GM18507 (cell line): Measurements from ENCODE around the gene PRMT1.
"Not testable (repeated sequence)": the region's sequence is repeated elsewhere in the genome, so short reads cannot be mapped to it uniquely, and the experiment has no call there.

Experiments
- DNase-seq: peaks from one replicate; pipeline ENCODE4 v3.0.0; 2011; ENCODE audit warnings: low read depth; ENCODE audit not compliant: insufficient read length; ENCODE audit errors: extremely low spot score
- FAIRE-seq: peaks from 2 replicates; lab custom pipeline; 2011; peaks lifted over from hg19 to GRCh38; lab: Jason Lieb, UNC

PRMT1 gene

DNA sequence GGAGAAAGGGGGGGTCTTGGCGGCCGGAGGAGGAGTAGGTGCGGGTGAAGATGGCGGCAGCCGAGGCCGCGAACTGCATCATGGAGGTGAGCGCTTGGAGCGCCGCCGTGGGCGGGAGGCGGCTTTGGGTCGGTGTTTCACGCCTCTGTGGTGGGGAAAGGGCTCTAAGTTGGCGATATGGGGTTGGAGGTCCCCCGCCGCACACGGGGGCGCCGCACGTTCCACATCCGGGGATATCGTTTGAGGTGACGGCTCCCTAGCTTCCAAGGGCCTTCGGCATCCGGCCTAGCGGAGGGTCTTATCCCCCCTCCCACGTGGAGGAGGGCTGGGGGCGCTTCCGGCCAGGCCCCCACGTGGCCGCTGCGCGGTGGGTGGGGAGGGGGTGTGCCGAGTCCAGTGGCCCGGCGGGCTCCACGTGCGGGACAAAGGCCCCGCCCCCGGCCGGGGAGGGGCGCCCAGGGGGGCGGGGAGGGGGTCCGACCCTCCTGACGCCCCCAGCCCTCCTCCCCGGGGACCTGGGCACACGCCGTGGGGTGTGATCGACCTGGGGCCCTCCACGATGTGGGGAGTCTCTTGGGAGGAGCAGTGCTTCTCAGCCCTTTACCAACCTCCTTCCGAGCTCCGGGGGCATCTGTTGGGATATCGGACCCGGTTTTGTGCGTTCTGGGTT lies at the start of gene PRMT1:
Gene PRMT1 (plus strand): TSS at position 41 of the 670 bp plus-strand sequence. CDS start 10 bp downstream, at position 51.
- FAIRE-seq (peak; percentile 35), DNase-seq (no peak)

DNA sequence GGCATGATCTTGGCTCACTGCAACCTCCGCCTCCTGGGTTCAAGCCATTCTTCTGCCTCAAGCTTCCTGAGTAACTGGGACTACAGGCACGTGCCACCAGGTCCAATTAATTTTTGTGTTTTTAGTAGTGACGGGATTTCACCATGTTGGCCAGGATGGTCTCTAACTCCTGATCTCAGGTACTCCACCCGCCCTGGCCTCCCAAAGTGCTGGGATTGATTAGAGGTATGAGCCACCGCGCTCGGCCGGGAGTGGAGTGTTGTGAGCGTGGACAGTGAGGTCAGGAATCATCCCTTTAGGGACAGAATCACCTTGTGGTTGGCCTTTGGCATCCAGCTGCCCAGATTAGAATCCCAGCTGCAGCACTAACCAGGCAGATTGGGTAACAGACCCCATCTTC lies 47.4 kb upstream of the PRMT1 start:
- DNase-seq (no peak), FAIRE-seq (no peak)

DNA sequence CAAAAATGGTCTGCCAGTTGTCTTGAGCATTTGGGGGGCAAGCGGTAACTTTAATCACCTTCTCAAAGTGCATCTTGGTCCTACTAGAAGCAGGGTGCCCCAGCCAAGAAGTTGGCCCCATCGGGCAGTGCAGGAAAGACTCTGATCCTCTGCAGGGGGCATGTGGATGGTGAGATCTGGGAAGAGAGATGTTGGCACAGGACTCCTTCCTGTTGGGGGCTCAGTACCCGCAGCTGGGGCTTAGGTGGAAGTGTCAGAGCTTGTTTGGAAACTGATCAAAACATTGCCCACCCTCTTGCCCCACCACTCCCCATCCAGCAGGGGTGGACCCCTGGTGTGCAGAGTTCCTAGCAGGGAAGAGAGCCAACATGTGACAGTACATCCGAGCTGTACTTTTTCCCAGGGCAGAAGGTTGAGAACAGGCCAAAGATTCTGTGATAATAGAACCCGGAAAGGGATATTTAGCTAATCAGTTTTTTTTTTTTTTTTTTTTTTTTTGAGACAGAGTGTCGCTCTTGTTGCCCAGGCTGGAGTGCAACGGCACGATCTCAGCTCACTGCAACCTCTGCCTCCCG lies 46.0 kb upstream of the PRMT1 start:
- FAIRE-seq (no peak), DNase-seq (no peak)

DNA sequence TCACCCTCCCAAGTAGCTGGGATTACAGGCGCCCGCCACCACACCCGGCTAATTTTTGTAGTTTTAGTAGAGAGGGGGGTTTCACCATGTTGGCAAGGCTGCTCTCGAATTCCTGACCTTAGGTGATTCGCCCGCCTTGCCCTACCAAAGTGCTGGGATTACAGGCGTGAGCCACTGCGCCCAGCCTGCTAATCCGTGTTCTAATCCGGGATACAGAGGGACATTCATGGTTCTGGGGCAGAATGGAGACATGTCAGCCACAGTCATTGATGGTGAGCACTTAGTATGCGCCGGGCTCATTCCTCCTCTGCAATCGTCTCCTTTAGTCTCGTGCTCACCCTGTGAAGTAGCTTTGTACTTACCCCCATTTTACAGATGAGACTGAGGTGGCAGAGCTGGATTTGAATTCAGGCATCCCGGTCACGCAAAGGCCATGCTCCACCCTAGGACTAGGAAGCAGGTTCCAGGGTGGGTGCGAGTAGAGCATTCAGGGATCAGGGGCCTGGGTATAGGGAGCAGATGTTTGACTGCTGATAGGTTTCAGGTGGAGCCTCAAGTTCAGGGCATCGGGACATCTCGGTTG lies 45.4 kb upstream of the PRMT1 start:
- DNase-seq (no peak), FAIRE-seq (no peak)

DNA sequence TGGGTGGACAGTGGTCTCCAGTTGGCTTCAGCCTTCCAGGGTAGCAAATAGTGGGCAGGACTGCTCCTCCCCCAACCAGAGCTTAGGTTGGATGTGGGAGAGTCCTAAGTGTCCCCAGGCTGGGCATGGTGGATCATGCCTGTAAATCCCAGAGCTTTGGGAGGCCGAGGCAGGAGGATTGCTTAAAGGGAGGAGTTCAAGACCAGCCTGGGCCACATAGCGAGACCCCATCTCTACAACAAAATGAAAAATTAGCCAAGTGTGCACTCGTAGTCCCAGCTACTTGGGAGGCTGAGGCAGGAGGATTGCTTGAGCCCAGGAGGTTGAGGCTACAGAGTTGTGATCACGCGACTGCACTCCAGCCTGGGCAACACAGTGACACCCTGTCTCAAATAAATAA lies 44.5 kb upstream of the PRMT1 start:
- DNase-seq, result no peak
- FAIRE-seq, result no peak

DNA sequence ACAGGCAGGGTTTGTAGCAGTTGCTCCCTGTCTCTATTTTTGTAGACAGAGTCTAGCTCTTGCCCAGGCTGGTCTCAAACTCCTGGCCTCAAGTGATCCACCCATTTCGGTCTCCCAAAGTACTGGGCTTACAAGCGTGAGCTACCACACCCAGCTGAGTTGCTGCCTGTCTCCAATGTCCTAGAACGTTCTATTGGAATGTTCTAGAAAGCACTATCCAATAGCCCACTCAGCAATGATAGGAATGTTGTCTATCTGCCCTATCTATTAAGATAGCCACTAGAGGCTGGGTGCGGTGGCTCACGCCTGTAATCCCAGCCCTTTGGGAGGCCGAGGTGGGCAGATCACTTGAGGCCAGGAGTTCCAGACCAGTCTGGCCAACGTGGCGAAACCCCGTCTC lies 43.8 kb upstream of the PRMT1 start:
- FAIRE-seq, result not testable (repeated sequence)

DNA sequence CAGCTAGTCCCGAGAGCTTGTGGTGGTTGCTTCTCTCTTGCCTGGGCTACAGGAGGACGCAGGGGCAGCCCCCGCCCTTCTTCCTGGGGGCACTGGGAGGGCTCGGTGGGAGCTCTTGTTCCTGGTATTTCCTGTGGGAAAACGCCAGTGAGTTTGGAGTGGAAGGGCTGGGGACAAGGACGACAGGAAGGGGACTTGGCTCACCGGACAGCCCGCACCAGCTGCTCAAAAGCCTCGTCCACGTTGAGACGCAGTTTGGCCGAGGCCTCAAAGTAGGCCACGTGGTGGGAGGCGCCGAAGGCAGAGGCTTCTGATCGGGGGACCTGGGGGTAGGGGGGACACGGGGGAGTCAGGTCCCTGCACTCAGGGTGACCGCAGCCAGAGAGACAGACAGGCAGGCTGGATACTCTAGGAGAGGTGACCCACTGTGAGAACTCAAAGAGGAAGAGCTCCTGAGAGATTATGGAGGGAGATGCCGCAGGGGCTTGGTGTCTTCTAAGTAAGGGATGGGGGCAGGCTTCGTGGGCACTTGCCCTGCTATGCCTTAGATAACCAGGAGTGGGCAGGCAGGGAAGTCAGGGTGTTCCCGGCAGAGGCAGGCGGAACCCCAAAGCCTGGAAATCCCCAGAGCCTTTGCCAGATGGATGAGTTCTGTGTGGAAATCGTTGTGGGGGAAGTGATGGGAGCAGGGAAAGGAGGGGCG lies 41.4 kb upstream of the PRMT1 start:
- FAIRE-seq (no peak), DNase-seq (no peak)

More for the DNA sequence above, 43.8 kb upstream of the PRMT1 start:
- not testable (repeated sequence) for DNase-seq

DNA sequence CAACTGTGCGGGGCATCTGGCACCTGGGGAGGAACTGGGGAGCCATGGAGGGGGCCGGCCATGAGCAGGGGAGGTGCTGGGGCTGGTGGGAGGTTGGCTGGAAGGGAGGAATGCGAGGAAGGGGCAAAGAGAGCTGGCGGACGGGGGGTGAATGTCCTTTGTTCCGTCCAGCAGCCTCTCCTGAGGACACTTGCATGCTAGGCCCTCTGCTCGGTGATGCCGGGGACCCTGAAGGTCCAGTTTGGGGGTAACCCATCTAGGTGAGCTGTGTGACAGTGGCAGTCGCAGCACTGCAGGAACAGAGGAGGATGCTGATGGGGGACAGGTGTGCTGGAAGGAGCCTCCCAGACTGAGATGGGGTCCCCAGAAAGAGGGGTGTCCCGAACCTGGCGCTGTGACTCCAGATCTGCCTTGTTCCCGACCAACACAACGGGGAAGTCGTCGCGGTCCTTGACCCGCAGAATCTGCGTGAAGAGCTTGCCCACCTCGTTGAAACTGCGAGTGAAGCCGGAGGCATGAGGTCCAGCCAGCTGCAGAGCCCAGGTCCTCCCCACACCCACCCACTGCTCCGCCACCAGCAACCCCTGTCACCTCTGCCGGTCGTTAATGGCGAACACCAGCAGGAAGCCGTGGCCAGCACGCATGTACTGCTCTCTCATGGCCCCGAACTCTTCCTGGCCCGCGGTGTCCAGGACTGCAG lies 40.7 kb upstream of the PRMT1 start:
- DNase-seq (no peak), FAIRE-seq (no peak)

DNA sequence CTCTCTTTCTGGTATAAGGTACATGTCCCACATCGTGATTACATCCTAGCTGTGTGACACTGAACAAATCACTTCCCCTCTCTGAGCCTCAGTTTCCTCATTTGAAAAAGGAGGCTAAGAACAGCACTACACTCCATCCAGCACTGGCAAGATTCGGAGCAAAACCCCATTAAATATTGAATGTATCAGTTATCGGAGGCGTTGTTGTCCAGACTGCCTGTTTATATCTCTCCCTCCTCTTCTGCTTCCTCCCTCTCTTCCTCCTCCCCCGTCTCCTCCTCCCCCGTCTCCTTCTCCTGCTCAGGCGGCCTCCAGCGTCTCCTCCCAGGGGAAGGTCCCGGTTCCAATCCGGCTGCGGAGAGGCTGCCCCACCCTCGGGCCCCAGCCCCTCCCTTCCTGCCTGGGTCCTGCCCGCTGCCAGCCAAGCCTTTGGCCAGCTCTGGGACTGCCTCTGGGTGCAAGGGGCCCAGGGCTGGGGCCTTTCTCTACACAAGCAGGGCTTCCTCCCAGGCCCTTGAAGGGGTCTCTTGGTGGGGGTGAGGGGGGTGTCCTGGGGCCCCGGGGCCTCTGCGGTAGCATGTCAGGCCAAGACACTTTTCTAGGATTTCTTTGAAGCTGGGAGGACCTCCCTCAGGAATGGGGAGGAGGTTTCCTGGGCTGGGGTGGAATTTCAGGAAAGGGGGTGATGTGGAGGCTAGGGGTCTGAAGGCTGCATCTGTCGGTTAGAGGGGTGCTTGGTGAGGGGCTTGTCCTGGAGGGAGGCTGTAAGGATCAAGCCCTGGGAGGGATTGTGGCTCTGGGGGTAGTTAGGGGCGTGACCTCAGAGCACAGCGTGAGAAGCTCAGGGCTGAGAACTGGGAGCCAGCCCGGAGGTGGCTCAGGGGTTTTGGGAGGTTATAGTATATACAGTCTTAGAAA lies 39.0 kb upstream of the PRMT1 start:
- FAIRE-seq (no peak), DNase-seq (no peak)

DNA sequence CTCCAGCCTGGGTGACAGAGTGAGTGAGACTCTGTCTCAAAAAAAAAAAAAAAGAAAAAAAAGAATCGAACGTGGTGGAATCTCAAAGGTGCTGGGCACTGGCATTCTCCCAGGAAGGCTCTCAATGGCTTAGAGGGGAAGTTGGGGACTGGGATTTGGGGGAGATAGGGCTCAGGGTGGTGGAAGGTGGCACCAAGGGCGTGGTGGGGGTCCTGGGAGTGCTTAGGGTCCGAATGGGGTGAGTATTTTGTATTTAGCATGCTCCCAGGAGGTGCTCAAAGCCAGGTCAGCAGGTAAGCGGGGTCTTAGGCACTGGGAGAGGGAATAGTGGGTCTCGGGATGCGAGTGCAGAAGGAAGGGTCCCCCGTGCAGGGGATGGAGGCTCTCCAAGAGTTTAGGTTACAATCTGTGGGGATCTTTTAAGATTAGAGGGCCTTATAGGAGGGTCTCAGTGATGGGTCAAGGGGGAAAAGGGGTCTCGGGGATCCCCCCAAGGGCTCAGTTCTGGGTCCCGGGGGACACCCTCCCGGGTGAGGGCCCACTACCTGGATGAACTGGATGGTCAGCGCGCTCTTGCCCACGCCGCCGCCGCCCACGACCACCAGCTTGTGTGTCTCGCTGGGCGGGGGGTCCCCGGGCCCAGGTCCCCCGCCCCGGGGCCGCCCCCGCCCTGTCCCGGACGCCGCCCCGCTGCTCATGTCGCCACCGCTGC lies 37.5 kb upstream of the PRMT1 start:
- FAIRE-seq, result no peak
- no peak for DNase-seq

DNA sequence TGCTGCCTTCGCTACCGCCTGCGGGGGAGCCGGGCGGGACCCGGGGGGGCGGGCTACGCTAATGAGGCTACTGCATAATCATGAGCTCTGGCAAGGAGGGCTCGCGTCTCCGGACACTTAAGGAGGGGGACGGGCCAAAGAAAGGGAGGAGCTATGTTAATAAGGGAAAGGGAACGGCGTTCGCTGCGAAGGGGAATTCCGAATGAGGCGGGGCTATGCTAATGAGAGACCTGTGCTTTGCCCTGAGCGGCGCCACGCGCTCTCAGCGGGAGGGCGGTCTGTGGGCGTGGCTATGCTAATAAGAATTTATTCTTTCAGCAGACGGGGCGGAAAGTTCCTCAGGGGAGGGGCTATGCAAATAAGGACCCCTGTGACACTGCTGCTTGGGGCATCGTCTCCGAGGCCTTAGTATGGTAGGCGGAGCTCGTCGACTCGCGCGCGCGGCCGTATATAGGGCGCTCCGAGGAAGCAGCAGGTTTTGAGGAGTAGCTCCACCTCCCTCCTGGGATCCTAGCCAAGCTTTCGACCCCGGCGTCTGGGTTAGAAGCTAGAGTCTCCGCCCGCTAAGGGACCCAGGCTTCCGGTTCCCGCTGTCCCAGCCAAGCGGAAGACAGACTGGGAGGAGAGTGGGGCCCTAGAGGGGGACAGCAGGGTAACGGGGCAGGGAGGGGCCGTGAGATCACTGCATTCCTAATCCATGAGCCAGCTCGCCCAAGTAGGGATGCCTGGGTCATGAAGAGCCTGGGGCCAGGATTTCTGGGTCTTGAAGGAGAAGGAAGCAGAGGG lies 36.8 kb upstream of the PRMT1 start, which contains the start of gene RRAS:
Gene RRAS (minus strand): TSS at position 31 of the 786 bp plus-strand sequence. CDS start 45 bp downstream, outside the sequence.
- DNase-seq, result peak; percentile 94
- peak; percentile 99 for FAIRE-seq

DNA sequence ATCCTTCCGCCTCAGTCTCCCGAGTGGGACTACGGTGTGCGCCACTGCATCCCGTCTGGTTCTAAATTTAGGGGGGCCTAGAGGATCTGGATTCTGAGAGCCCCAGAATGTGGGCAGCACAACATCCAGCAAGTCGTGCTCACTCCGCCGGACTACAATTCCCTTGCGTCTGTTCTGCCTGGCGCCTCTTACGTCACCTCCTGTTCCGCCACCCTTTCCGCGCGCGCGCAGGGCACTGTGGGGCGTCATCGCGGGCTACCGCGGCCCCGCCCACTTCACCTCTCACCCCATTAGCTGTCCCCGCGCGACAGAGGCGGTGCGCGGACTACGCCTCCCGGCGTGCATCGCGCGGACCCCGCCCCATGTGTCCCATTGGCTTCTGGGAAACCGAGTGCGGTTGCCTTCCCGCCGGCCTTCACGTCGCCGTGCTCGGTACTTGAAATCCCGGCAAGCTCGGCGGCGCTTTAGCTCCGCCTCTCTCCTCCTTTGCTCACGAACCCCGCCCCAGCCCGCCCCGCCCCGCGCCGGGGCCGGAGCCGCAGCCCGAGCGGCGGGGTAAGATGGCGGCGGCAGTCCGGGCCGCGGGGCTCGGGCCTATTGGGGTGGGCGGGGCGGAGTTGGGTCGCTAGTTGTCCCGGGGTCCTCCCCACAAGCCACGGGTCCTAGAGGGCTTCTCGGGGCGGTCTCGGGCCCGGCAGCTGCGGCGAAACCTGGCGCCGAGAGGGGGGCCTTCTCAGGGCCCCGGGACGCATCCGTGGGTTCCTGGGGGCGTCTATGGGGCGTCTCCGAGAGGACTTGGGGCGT lies 35.2 kb upstream of the PRMT1 start, which contains the start of gene SCAF1:
Gene SCAF1 (plus strand): TSS at position 522 of the 804 bp plus-strand sequence. CDS start 2,818 bp downstream, outside the sequence.
- DNase-seq (peak; percentile 92), FAIRE-seq (peak; percentile 99)

DNA sequence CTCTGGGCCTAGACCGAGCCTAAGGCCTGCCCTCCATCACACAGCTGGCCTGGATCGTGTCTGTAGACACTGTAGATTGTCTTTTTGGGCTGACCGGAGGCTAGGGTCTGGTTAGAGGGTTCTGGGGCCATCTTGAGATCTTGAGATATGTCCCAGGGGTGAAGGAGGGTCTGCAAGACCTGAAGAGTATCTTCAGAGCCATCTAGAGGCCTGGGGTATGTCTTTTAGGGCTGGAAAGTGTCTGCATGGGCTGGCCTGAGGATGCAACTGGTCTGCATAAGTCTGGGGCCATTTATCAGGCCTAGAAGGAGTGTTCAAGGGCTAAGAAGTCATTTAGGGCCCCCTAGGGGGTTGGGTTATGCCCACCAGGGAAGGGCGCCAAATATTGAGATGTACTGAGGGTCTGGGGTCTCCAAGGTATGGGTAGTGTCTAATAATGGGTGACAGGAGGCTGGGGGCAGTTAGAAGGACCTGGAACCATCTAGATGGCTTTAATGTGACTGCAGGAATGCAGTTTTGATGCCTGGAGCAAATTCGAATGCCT lies 34.5 kb upstream of the PRMT1 start:
- DNase-seq, result no peak
- FAIRE-seq, result no peak

DNA sequence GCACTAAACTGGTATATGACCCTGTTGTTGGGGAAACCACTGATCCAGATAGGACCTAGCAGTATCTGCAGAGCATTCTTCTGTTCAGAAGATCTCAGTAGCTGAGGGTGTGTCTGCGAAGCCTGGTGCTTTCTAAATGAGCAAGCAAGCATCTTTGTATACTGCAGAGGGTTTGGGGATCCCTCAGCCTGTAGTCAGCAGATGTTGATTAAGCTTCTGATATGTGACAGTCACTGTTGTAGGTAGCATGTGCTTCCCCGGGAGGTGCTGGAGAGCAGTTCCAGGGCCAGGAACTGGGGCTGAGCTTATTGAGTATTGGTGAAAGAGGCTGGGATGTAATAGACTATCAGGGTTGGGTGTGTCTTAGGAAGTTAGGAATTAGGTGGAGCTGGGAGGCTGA lies 33.6 kb upstream of the PRMT1 start:
- peak; percentile 38 for FAIRE-seq
- no peak for DNase-seq

DNA sequence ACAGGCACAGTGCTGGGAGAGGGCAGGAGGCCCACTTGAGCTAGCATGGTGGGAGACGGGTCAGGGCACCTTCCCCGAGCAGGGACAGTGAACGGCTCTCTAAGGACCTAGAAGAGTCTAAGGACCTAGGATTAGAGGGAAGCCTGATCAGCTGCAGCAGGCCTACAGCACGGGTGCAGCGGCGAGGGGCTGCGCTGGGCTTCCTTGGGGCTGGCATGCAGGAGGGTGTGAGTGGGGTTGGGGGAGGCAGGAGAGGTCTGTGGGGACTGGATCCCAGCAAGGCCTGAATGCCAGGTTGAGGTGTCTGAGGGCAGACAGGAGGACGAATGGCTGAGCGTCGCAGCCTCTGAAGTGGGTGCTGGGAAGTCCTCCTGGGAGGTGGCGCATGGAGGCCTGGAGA lies 31.5 kb upstream of the PRMT1 start:
- DNase-seq, result no peak
- no peak for FAIRE-seq

DNA sequence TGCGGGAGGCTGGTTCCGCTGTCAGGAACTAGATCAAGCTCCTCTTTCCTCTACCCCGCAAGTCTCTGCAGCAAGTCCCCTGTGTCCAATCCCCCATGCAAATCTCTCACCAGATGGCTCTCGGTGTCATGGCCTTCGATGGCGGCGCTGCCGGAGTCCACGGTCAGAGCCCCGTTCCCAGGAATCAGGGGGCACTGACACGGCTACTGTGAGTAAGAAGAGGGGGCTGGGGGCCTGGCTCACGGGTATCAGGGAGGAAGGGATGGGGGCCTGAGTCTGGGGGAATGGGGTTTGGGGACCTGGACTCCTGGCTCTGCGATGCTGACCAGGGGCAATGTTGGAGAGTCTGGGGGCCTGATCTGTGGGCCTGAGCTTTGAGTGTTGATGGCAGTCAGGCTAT lies 31.1 kb upstream of the PRMT1 start:
- DNase-seq (no peak), FAIRE-seq (no peak)
